Fibroblast of lung (primary cell): ENCODE measurements around the gene TRIAP1.

Experiments
- EZH2 ChIP-seq: IDR thresholded peaks from 2 replicates; pipeline ENCODE4 v1.5.1; 2012; ENCODE audit warnings: low read length, control low read depth, mild to moderate bottlenecking; ENCODE audit errors: missing control alignments
- TF ChIP-seq, protein P1 (sequence below), 2 donors: IDR thresholded peaks in 1 of 2; conservative IDR thresholded peaks in 1 of 2; 1 replicate in 1 of 2; 2 replicates in 1 of 2; pipeline ENCODE4 v1.5.1; 2011 to 2012; ENCODE audit warnings: low read length in 2 of 2, control low read depth in 1 of 2, inconsistent platforms in 1 of 2, low read depth in 1 of 2, mild to moderate bottlenecking in 1 of 2

DNA sequence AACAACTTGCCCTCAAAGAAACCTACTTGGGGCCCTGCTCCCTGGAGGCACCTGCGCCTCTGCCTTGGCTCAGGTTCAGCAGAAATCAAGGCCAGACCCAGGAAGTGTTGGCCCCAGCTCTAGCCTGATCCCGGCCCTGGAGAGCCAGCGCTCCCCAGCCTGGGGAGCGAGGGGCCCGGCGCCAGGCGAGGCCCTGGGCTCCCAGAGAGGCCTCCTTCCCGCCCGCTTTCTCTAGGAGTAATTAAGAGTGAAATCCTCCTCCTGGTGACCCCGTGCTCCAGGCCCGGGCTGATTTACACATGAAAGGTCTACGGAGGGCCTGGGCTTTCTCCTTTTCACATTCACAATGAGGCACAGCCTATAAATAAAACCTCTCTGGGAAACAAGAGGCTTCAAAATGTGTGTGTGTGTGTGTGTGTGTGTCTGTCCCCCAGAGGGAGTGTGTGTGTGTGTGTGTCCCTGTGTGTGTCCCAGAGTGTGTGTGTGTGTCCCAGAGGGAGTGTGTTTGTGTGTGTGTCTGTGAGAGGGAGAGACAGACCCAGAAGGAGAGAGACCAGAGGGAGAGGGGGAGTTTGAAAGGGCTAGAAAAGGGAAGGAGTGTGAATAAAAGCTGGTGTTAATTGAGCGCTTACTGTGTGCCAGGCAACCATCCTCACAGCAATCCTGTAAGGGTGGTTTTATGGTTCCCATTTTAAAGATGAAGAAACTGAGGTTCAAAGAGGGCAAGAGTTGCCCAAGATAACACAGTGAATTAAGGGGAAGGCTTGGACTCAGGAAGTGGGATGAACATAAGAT, 32.1 kb downstream of the TRIAP1 start:
- TF ChIP-seq EZH2, result no peak
- TF ChIP-seq, protein P1, sequence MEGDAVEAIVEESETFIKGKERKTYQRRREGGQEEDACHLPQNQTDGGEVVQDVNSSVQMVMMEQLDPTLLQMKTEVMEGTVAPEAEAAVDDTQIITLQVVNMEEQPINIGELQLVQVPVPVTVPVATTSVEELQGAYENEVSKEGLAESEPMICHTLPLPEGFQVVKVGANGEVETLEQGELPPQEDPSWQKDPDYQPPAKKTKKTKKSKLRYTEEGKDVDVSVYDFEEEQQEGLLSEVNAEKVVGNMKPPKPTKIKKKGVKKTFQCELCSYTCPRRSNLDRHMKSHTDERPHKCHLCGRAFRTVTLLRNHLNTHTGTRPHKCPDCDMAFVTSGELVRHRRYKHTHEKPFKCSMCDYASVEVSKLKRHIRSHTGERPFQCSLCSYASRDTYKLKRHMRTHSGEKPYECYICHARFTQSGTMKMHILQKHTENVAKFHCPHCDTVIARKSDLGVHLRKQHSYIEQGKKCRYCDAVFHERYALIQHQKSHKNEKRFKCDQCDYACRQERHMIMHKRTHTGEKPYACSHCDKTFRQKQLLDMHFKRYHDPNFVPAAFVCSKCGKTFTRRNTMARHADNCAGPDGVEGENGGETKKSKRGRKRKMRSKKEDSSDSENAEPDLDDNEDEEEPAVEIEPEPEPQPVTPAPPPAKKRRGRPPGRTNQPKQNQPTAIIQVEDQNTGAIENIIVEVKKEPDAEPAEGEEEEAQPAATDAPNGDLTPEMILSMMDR (conservative IDR thresholded peaks at IDR 0.05 in 1 of 2, IDR thresholded peaks at IDR 0.05 in 1 of 2; ENCODE audit: low read depth in 1 of 2, low read length in 2 of 2), result no peak
